Lower leg skin (tissue), 3 donors: Measurements from ENCODE around the gene KCNC3.

ENCODE experiments used
- POLR2A ChIP-seq, 2 donors: fragments of 450-650 bp; IDR thresholded peaks; one replicate each; pipeline ENCODE4 v1.6.1; 2016 to 2017; ENCODE audit warnings: antibody characterized with exemption in 2 of 2, mild to moderate bottlenecking in 1 of 2, moderate library complexity in 1 of 2
- TF ChIP-seq, protein P1 (sequence below), 3 donors: fragments of 450-650 bp; IDR thresholded peaks; one replicate each; pipeline ENCODE4 v1.5.1; 2016; ENCODE audit warnings: antibody characterized with exemption in 3 of 3, mild to moderate bottlenecking in 3 of 3, moderate library complexity in 2 of 3

DNA sequence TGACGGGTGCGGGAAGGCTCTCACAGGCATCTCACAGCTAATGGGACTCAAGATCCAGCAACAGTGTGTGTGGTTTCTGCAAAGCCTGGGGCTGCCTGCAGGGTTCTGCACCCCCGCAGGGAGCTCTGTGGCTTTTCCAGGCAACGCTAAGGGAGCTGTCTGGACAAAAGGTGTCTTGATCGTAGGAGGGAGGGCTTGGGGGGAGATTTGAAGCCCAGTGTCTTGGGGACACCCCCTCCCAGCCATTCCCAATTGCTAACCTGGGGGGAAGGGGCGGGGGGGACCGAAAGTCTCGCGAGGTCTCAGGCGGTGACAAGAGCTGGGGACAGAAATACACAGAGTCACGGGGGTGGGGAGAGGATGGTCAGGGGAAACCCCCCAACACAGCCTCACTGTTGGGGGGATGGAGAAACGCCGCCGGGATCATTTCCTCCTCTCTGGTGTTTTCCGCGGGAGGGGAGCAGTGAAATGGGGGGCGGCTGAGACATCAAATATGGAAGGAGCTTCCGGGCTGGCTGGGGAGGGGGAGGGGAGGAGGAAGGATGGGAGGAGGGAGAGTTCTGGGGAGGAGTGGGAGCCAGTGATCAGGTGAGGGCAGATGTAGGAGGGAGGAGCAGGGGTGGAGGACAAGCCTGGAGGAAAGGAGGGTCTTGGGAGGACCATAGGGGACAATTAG is 13.3 kb downstream of the KCNC3 start:
- TF ChIP-seq POLR2A (IDR thresholded peaks at IDR 0.05), result no peak
- TF ChIP-seq, protein P1, sequence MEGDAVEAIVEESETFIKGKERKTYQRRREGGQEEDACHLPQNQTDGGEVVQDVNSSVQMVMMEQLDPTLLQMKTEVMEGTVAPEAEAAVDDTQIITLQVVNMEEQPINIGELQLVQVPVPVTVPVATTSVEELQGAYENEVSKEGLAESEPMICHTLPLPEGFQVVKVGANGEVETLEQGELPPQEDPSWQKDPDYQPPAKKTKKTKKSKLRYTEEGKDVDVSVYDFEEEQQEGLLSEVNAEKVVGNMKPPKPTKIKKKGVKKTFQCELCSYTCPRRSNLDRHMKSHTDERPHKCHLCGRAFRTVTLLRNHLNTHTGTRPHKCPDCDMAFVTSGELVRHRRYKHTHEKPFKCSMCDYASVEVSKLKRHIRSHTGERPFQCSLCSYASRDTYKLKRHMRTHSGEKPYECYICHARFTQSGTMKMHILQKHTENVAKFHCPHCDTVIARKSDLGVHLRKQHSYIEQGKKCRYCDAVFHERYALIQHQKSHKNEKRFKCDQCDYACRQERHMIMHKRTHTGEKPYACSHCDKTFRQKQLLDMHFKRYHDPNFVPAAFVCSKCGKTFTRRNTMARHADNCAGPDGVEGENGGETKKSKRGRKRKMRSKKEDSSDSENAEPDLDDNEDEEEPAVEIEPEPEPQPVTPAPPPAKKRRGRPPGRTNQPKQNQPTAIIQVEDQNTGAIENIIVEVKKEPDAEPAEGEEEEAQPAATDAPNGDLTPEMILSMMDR (IDR thresholded peaks at IDR 0.05), result no peak
